ENCODE results near the gene DNAL4.

DNA sequence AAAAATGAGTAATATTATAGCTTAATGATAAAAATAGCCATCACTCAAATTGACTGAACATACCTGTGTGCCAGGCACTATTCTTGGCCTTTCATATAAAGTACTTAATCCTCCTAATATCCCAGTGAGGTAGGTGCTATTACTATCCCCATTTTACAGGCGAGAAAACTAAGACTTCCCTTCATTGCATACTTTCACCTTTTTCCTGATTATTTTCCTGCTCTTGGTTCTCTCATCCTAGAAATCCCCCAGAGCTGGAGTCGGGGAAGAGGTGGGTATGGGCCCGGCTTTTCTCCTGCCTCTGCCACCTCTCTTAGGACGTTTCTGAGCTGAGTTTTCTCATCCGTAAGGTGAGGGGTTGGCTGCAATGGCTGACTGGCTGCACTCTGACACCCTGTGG lies 47.7 kb upstream of the DNAL4 start:
- TF ChIP-seq, protein P1, sequence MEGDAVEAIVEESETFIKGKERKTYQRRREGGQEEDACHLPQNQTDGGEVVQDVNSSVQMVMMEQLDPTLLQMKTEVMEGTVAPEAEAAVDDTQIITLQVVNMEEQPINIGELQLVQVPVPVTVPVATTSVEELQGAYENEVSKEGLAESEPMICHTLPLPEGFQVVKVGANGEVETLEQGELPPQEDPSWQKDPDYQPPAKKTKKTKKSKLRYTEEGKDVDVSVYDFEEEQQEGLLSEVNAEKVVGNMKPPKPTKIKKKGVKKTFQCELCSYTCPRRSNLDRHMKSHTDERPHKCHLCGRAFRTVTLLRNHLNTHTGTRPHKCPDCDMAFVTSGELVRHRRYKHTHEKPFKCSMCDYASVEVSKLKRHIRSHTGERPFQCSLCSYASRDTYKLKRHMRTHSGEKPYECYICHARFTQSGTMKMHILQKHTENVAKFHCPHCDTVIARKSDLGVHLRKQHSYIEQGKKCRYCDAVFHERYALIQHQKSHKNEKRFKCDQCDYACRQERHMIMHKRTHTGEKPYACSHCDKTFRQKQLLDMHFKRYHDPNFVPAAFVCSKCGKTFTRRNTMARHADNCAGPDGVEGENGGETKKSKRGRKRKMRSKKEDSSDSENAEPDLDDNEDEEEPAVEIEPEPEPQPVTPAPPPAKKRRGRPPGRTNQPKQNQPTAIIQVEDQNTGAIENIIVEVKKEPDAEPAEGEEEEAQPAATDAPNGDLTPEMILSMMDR (IDR thresholded peaks at IDR 0.05): no peak
- TF ChIP-seq EZH2 (IDR thresholded peaks at IDR 0.05; ENCODE audit: borderline replicate concordance, insufficient read depth, low read depth, low read length, poor library complexity, severe bottlenecking): no peak

All from B cell (primary cell).